GM19452 (cell line): ENCODE measurements around the gene FBXL15.

Experiments used
- ATAC-seq: cut with Tn5 transposase; IDR thresholded peaks from one replicate; pipeline ENCODE4 v1.9.1; 2021; ENCODE audit not compliant: unreplicated experiment

FBXL15 gene

DNA sequence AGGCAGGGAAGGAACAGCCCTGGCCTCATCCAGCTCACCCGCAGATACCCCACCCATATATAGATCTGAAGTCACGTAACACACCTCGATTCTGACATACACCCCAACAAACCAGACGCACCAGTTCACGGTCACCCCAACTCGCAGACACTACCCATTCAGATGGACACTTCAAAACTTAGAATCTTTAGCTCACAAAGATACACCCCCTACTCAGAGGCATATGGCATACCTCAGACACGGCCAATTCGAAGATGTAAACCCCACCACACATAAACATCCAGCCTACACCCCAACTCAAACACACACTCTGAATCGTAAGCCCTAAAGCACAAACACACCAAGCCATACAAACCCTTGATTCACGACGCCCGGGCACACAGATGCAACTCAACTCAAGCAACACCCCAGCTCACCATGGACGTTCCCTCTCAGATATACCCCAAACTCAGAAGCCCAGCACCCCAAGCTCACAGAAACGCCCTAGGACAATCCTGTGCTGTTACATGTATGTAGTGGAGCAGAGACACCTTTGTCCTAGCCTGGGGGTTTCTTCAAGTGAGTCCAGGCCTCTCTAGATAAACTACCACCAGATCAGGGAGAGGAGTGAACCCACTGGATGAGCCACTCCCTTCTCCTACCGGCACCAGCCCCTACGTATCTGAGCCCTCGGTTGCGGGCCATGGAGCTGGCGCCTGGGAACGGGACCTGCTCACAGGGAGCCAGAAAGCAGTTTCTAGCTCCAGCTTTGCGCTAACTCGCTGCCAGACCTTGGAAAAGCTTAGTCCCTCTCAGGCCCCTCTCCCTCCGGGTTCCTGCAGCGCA is 10.8 kb upstream of the FBXL15 start:
- no peak for ATAC-seq

DNA sequence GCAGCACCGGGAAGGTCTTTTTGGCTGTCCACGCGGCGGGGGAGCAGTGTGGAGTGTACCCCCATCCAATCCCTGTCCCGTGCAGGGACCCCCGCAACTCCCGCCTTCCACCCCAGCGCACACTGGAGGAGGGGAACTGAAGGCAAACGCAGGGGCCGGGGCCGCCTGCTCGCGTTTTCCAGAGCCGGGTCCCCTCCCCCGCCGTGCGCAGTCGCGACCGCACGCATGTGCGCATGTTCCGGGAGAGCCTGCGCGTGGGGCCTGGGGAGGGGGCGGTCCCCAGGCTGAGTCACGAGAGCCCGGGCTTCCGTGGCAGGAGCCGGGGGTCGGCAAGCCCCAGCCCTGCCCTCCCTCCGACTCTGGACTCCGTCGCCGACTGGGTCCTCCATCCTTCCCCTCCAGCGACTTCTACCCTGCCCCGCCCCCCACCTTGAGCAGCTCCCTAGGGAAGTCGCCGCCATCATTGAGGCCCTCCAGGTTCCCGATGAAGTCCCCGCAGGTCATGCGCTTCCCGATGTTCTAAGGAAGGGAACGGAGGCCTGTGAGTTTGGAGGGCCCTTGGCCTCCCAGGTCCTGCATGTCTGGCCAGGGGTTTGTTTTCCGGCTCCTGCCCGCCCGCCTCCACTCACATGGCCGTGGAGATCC is 10.1 kb upstream of the FBXL15 start:
- no peak for ATAC-seq

DNA sequence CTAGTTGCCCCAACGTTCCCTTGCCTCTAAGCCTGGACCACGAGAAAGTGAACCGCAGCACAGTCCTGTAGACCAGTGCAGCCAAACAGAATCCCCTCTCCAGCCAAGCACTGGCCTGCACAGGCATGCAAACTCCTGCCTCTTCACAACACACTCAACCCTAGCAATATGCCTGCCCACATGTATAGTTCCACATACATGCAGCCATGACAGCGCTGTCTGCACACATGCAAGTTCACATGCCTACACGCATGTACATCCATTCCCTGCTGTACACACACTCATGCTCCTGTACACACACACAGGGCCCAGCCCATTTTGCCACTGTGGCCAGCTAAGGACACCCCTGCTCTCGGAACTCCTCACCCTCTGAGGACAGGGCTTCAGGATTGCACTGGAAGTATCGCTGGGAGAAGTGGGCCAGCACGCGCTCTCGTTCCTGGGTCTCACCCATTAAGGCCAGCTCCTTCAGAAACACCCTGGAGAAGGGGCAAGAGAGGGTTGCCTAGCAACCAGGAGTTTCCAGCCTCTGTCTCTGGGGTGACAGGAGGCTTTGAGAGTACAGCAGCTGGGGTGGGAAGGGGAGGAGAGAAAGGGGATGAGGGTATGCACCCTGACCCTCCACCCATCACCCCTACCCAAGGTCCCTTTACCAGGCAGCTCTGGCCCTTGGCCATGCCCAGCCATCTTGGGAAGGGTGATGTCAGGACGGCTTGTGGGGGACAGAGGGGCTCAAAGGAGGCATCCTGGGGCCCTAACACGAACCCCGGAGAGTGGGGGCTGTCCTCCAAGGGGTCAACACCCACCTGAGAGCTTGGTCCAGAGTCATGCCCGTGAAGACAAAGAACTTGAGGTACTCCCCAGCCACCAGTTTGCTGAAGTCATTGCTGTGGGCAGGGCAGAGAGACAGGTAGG is 9.0 kb upstream of the FBXL15 start:
- no peak for ATAC-seq

DNA sequence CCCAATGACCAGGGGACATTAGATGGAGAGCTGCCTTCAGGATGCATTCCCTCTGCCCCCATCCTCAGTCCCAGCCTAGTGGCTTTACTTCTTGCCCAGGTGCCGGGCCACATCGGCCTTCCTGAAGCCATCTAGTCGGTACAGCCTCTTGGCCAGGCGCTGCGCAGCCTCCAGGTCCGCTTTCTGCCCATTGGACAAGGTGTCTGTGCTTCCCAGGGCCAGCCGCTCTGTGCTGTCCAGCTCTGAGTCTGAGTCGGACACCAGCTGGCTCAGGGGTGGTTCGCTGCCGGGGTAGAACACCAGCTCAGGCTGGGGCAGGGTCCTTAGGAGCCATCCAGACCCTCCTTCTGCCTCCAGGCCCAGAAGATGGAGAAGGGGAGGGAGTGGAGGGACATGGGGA is 8.3 kb upstream of the FBXL15 start:
- no peak for ATAC-seq

DNA sequence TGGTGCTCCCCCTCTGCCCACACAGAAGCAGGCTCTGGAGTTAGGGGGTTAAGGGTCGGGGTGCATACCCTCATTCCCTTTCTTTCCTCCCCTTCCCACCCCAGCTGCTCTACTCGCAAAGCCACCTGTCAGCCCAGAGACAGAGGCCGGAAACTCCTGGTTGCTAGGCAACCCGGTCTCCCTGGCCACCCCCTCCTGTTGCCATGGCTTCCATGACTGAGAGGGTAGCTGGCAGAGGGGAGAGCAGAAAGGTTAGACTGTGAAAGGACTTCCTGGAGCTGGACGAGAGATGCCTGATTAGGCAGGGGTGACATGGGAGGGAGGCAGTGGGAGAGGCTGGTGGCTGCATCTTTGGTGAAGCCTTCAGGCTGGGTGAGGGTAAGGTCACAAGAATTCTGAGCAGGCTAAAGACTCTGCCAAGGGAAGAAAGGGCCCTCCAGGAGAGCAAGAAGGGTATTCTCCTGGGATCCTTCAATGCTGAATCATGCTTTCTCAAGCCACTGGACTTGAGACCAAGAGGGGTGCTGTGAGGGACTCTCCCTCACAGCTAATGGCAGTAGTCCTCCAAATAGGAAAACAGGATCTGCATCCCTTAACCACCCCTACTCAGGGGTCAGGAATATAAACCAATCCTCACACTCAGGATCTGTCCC is 7.5 kb upstream of the FBXL15 start:
- no peak for ATAC-seq

DNA sequence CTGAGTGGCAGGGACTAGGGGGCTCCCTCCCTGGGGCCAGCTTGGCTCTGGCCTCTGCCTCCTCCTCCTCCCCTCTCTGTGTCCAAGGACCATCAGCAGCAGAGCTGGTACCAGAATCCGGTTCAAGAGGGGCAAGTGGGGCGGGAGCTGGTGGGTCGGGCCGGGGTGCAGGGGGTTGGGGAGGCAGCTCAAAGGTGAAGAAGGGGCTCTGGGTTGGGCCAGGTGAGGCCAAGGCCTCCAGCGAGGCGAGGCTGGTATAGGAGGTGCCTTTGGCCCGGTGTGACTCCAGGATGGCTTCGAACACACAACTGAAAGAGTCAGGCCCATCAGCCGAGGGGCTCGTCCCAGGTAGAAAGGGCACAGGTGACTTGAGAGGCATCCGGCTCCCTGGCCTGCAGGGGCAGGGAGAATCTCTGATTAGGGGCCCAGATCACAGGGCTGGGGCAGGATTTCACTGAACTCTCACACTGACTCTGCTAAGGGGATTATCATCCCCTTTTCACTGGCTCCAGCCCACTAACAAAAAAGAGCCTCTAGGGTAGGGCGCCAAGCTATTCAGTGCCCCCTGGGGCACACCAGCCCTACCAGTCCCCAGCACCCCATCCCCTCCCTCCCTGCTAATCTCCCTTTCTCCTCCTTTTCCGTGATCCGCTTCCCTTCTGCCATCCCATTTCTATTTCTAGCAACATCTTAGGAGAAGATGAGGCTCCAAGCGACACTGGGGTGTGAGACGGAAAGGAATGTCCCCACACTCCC is 6.7 kb upstream of the FBXL15 start:
- ATAC-seq, result no peak

DNA sequence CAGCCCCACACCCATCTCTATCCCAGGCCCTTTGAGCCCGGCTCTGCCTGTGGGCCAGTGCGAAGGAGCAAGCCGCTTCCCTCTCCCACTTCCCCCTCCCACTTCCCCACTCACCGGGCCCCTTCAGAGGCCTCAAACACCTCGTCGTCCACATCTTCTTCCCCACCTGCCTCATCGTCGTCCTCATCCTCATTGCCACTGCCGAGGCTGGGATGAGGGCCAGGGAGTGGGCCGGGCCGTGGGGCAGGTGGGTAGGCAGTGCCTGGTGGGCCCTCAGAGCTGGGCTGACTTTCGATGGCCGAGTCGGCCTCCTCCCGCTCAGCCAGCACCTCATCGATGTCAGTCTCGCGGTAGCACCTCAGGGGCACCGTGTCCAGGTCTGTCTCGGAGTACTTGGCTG is 5.9 kb upstream of the FBXL15 start:
- ATAC-seq, result no peak

DNA sequence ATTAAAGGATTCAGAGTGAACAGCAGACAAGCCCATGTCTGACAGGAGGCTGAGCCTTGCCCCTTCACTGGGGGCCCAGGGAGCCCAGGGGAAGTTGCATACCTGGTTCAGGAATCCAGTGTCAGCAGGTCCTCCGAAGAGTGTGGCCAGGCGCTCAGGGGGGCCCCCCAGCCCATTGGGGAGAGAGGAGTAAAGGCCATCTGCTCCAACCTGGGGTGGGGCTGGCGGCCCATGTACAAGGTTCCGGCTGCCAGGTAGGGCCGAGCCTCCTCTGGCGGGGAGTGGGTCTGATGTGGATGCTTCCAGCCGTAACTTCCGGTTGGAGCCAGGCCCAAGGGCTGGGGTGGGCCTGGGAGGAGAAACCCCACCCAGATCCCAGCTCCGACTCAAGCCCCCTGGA is 4.4 kb upstream of the FBXL15 start:
- ATAC-seq, result no peak

DNA sequence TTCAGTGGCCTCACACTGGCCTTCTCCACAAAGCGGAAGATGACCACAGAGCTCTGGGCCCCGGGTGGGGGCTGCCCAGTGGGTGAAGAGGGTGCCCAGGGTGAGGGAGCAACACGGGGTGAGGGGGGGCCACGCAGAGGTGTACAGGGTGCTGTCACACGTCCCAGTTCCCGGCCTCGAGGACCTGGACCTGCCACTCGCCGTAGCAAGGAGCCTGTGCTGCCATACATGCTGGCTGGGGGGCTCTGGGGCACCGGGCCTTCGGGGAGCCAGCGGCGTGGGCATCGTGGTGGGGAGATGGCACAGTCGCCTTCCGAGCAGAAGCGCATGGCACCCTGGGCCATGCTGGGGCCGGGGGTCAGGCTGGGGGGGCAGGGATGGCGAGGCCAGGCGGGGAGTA is 3.9 kb upstream of the FBXL15 start:
- no peak for ATAC-seq

DNA sequence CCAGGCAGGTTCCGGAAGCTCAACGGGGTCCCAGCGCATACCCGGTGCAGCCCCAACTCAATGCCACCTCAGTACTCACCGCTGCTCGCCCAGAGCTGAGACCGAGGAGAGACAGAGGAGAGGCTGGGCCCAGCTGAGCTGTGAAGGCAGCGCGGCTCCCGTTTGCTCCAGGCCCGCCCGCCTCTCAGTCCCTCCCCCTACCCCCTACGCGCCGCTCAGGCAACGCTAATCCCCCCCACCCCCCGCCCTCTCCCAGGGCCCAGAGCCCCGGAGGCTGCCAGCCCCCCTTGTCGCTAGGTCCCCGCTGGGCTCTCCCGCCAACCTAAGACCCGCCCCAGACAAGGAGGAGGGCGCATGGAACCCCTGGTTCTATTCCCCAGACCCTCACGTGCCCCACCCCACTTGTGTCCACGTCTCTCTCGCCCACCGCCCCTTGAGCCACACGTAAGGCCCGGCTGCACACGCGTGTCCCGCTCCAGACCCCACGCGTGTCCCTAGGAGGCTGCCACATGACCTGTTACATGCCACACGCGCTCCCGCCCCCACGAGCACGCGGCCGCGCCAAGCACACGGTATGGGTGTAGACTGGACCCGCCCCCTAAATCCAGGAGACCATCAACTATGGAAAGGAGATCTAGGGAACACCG is 1.9 kb upstream of the FBXL15 start, which contains the start of gene PSD:
TSS of gene PSD (minus strand) at position 164 of the 647 bp plus-strand sequence. CDS start 1,747 bp downstream, outside the sequence.
- no peak for ATAC-seq

DNA sequence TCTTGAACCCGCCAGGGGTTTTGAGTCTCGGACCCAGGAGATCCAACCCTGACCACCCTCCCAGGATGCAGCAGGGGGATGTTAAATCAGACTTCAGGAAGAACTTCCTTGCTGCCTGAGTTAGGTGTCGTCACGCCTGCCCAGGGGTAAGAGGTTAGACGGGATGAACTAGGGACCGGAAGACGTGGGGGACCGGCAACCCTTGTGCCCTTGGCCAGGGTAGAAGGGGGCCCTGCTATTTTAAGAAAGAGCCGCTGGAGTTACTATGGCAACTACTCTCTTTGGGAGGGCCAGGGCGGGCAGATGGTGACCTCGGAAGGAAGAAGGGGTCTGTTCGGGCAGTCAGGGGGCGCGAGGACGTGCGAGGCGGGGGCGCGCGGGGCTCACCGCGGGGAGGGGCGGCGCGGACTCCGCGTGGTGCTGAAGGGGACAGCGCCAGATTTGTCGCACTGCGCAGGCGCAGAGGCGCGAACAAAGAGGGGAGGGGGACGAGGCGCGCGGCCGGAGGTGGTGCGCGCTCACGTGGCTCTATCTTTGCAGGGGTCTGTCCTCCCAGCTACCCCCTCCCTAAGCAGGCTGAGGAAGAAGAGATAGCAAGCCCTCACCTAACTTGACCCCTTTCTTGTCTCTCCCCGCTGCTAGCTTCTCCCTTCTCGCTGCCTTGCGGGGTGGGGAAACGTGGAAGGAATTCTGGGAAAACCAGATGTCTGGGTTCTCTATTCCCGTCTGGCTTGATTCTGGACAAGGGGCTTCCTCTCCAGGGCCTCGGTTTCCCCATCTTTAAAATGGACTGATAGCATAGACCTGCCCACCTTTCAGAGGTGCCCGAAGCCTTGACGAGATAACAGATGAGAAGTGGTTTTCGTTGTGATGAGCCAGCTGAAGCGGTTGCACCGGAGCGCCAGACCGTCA is 1.1 kb upstream of the FBXL15 start:
- ATAC-seq, result no peak

DNA sequence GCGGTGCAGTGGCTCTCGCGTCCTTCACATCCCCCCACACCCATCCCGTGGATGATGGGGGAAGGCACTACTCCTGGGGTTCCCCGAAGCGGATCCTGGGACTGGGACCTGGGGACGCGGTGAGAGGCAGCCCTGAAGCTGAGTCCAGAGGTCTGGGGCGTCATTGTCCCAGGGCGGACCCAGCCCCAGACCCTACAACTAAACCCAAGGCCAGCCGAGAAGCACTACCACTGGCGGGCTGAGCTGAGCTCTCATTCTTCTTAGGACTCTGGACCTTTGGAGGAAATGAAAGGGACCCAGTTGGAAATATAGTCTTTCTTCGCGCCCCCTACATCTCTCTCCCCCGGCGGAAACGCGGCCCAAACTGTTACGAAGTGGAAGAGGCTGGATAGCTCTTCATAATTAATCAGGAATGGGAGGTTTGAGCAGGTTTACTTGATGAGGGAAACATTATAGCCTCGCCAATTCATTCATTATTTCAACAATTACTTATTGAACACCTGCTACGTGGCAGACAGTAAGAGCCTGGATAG is 389 bp upstream of the FBXL15 start:
- no peak for ATAC-seq

DNA sequence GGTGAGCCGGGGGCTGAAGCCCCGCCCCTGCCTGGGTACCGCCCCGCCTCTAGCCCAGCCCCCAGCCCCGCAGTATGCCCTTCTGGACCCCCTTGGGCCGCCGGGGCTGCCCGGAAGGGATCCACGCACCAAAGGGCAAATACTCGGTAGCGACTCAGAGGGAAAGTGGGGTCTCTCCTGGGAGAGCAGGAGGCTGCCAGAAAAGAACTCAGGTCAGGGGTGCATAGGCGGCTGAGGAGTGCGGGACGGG is 796 bp downstream of the FBXL15 start:
- no peak for ATAC-seq

DNA sequence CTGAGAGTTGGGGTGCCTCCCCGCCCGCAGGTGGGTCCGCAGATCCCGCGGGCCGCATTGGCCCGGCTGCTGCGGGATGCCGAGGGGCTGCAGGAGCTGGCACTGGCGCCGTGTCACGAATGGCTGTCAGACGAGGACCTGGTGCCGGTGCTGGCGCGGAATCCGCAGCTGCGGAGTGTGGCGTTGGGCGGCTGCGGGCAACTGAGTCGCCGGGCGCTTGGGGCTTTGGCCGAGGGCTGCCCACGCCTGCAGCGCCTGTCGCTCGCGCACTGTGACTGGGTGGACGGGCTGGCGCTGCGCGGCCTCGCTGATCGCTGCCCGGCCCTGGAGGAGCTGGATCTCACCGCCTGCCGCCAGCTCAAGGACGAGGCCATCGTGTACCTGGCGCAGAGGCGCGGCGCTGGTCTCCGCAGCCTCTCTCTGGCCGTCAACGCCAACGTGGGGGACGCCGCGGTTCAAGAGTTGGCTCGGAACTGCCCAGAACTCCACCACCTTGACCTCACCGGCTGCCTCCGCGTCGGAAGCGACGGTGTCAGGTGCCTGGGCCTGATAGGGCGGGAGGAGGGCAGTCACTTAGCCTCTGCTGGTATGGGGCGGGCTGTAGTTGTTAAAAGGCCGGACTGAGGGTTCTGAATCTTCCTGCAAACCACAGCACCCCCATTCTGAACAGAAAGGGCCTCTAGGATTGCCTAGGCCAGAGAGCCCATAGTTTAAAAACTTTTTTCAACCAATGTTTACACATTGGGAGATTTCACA is 1.3 kb downstream of the FBXL15 start:
- ATAC-seq, result peak; percentile 8

DNA sequence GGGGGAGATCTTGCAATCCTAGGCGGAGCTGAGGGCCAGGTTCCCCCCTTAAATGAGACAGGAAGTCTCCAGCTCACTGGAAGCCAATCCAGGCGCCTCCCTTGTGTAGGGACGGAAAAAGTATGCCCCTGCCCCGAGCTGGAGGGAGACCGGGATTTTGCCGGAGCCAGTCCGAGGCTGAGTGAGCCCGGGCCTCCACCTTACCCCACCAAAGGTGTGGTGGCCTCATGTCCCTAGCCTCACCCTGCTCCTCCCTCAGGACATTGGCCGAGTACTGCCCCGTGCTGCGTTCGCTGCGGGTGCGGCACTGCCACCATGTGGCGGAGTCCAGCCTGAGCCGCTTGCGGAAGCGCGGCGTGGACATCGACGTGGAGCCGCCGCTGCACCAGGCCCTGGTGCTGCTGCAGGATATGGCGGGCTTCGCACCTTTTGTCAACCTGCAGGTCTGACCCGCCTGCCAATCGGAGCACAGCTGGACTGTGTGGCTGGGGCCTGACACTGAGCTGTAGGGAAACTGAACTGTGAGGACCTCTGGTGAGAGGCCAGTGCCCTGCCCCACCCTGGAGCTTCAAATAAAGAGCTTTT is 2.0 kb downstream of the FBXL15 start:
- no peak for ATAC-seq

DNA sequence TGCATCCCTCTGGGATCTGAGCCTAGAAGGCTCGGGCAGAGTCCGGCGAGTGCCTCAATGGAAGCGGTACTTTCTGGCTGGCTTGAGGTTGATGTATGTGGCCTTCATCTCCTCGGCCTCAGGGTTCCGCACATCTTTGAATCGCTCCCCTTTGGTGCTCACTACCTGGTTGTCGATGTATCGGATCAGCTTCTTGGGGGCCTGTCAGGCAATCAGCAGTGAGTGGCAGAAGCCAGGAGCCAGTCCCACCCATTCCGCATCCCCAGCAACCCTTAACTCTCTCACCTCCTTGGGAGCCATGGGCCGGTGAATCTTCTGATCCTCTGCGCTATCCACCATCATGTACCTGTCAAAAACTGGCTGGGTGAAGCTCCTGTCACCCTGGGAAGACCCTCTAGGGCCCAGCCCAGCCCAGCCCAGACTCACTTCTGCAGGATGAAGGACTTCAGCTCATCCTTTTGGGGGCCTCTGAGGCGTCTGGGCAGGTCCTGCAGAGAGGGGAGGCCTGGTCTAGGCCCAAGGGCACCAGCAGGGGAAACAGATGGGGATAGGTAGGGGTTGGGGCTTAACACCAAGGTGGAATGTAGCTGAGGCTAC is 2.8 kb downstream of the FBXL15 start:
- ATAC-seq, result no peak

DNA sequence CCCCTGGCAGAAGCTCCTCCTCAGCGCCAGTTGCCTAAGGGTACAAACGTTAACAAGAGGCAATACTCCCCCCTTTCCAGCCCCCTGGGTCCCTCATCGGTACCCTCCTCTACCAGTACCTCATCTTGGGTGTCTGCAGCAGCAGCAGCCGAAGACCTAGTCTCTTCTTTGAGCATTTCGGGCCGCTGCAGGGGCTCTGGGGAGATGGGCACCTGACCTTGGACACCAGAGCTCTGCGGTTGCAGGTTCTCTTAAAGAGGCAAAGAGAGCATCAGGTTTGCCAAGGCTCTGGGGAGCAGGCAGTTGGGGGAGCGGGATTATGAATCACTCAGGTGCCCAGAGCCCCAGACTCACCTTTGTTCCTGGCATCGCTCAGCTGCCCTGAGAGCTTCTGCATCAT is 3.5 kb downstream of the FBXL15 start:
- no peak for ATAC-seq
